ENCODE data around the gene EXOC3.

DNA sequence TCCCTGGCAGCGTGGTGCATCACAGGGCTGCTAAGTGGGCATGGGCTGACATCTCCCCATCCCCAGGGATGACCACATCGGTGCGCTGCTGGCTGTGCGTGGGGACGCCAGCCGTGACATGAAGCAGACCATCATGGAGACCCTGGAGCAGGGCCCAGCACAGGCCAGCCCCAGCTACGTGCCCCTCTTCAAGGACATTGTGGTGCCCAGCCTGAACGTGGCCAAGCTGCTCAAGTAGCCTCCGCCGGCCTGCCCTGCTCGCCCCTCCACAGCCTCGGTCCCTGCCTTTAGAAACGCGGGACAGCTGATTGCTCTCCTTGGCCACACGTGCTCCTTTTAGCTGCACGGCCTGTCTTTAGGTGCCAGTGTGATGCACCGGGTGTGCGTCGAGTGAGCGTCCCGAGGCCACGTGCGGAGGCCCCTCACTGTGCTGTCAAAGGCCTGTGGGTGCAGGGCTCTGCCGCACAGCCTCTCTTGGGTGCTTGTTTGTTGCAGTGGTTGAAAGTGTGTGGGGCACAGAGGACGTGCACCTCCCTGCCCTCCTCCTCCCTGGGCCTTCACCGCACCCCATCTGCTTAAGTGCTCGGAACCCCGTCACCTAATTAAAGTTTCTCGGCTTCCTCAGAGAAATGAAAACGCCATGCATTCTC is 23.8 kb downstream of the EXOC3 start:
- TF ChIP-seq, protein P1, sequence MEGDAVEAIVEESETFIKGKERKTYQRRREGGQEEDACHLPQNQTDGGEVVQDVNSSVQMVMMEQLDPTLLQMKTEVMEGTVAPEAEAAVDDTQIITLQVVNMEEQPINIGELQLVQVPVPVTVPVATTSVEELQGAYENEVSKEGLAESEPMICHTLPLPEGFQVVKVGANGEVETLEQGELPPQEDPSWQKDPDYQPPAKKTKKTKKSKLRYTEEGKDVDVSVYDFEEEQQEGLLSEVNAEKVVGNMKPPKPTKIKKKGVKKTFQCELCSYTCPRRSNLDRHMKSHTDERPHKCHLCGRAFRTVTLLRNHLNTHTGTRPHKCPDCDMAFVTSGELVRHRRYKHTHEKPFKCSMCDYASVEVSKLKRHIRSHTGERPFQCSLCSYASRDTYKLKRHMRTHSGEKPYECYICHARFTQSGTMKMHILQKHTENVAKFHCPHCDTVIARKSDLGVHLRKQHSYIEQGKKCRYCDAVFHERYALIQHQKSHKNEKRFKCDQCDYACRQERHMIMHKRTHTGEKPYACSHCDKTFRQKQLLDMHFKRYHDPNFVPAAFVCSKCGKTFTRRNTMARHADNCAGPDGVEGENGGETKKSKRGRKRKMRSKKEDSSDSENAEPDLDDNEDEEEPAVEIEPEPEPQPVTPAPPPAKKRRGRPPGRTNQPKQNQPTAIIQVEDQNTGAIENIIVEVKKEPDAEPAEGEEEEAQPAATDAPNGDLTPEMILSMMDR (conservative IDR thresholded peaks at IDR 0.05; ENCODE audit: low read length) = no peak
- TF ChIP-seq EZH2phosphoT487 (IDR thresholded peaks at IDR 0.05; ENCODE audit: borderline replicate concordance) = no peak
